K562 (cell line): ENCODE results near the gene BPI. TPM values are rescaled to one million over a fixed set of nuclear protein-coding genes. Genes with fewer than 3 reads are reported as not detected.

Experiments used
- ARNT ChIP-seq, 2 experiments: fragments of 450-650 bp; IDR thresholded peaks; 2 replicates each; pipeline ENCODE4 v1.6.1; 2016; ENCODE audit warnings: mild to moderate bottlenecking in 1 of 2
- BCOR ChIP-seq: fragments of 450-650 bp; IDR thresholded peaks from 2 replicates; pipeline ENCODE4 v1.6.1; 2016
- CBFA2T2 ChIP-seq: fragments of 450-650 bp; conservative IDR thresholded peaks from 2 replicates; pipeline ENCODE4 v1.6.1; 2017; ENCODE audit warnings: mild to moderate bottlenecking
- EP300 ChIP-seq: IDR thresholded peaks from 2 replicates; pipeline ENCODE4 v1.6.1; 2012; ENCODE audit warnings: low read length, improper control_type of control experiment
- ESRRA ChIP-seq: fragments of 450-650 bp; IDR thresholded peaks from 2 replicates; pipeline ENCODE4 v1.6.1; 2014; ENCODE audit warnings: low read depth, mild to moderate bottlenecking, moderate library complexity, borderline replicate concordance
- HES1 ChIP-seq: fragments of 450-650 bp; IDR thresholded peaks from 2 replicates; pipeline ENCODE4 v1.6.1; 2016; ENCODE audit warnings: low read depth, mild to moderate bottlenecking, moderate library complexity
- KAT8 ChIP-seq: fragments of 450-650 bp; IDR thresholded peaks from 2 replicates; pipeline ENCODE4 v1.6.1; 2016; ENCODE audit warnings: low read depth, mild to moderate bottlenecking
- KHSRP ChIP-seq: fragments of 450-650 bp; IDR thresholded peaks from 2 replicates; pipeline ENCODE4 v1.6.1; 2017
- MNT ChIP-seq, 2 experiments: fragments of 450-650 bp; conservative IDR thresholded peaks; 2 replicates each; pipeline ENCODE4 v1.6.1; 2017; ENCODE audit warnings: mild to moderate bottlenecking in 2 of 2, moderate library complexity in 2 of 2
- MTA2 ChIP-seq: fragments of 450-650 bp; IDR thresholded peaks from 2 replicates; pipeline ENCODE4 v1.6.1; 2016; ENCODE audit warnings: low read depth
- NCOR1 ChIP-seq: fragments of 450-650 bp; IDR thresholded peaks from 2 replicates; pipeline ENCODE4 v1.6.1; 2016; ENCODE audit warnings: mild to moderate bottlenecking, moderate library complexity
- PURB ChIP-seq: sonication (generic); formaldehyde crosslinking; IDR thresholded peaks from 2 replicates; pipeline ENCODE4 v1.9.0; 2021; ENCODE audit warnings: low read depth, mild to moderate bottlenecking, missing genetic modification reagents
- RBM25 ChIP-seq: fragments of 200-400 bp; formaldehyde crosslinking; IDR thresholded peaks from 2 replicates; pipeline ENCODE4 v1.6.1; 2018; ENCODE audit warnings: low read length, low read depth, moderate library complexity; ENCODE audit not compliant: severe bottlenecking
- SMAD4 ChIP-seq: fragments of 250-450 bp; sonication (Bioruptor Pico); conservative IDR thresholded peaks from 2 replicates; pipeline ENCODE4 v1.8.0; 2021; ENCODE audit warnings: inconsistent platforms, mild to moderate bottlenecking, moderate library complexity
- SMARCA4 ChIP-seq: fragments of 450-650 bp; IDR thresholded peaks from 2 replicates; pipeline ENCODE4 v1.6.1; 2016
- TBL1XR1 ChIP-seq, 2 experiments: IDR thresholded peaks; 2 replicates each; pipeline ENCODE4 v1.6.1; 2012; ENCODE audit warnings: improper control_type of control experiment in 2 of 2, low read length in 2 of 2, mild to moderate bottlenecking in 1 of 2
- TBP ChIP-seq: optimal IDR thresholded peaks from 2 replicates; pipeline ENCODE3; 2011; ENCODE audit warnings: low read depth, low read length, improper control_type of control experiment
- TCF3 ChIP-seq: sonication (generic); formaldehyde crosslinking; IDR thresholded peaks from 2 replicates; pipeline ENCODE4 v1.4.0; 2020; ENCODE audit warnings: mild to moderate bottlenecking, missing genetic modification reagents
- TRIM24 ChIP-seq, 2 experiments: fragments of 450-650 bp; IDR thresholded peaks; 2 replicates each; pipeline ENCODE4 v1.6.1; 2016
- U2AF1 ChIP-seq: fragments of 200-400 bp; formaldehyde crosslinking; optimal IDR thresholded peaks from 2 replicates; pipeline ENCODE3; 2017; ENCODE audit warnings: mild to moderate bottlenecking, low read depth, low read length, moderate library complexity
- USF2 ChIP-seq: sonication (generic); formaldehyde crosslinking; IDR thresholded peaks from 2 replicates; pipeline ENCODE4 v1.5.0; 2020; ENCODE audit warnings: missing genetic modification reagents
- ZNF12 ChIP-seq: sonication (generic); formaldehyde crosslinking; IDR thresholded peaks from 2 replicates; pipeline ENCODE4 v1.4.0; 2020; ENCODE audit warnings: mild to moderate bottlenecking, missing genetic modification reagents
- ZNF146 ChIP-seq: IDR thresholded peaks from one replicate; pipeline ENCODE4 v1.6.1; 2018; ENCODE audit warnings: missing compliant biosample characterization; ENCODE audit not compliant: unreplicated experiment
- ZNF449 ChIP-seq: fragments of 250-450 bp; sonication (Bioruptor Pico); IDR thresholded peaks from 2 replicates; pipeline ENCODE4 v1.8.0; 2022; ENCODE audit warnings: moderate library complexity, mild to moderate bottlenecking, inconsistent platforms
- ZSCAN32 ChIP-seq: fragments of 450-650 bp; formaldehyde crosslinking; IDR thresholded peaks from 2 replicates; pipeline ENCODE4 v1.4.0; 2020; ENCODE audit warnings: mild to moderate bottlenecking, moderate library complexity
- polyA plus RNA-seq, 8 experiments: library from polyadenylated mRNA; depleted of rRNA in 4 of 8; stranded (reverse) in 5 of 8; unstranded in 3 of 8; fragments of >200 nt; fragmentation: Nextera tagmentation in 2 of 8; fragmentation: Illumina TruSeq in 1 of 8; extraction: Ambion mirVana in 2 of 8; extraction: Trizol in 1 of 8; gene quantifications; 2 replicates each; pipeline versions ENCODE4 v1.2.1 to v1.2.3, GENCODE V29; 2011 to 2014; ENCODE audit warnings: inconsistent platforms in 1 of 8, missing spikeins in 1 of 8
- total RNA-seq, 7 experiments: library from RNA; depleted of rRNA in 6 of 7; stranded (reverse); fragments of >200 nt in 6 of 7; fragmentation: Illumina TruSeq in 2 of 7; extraction: Trizol in 2 of 7; gene quantifications; 2 replicates each; pipeline versions ENCODE4 v1.2.1 to v1.2.3, GENCODE V29; 2011 to 2021; ENCODE audit warnings: low replicate concordance in 1 of 7

The BPI gene
- total and polyA plus RNA-seq, 9 of the 15 experiments (the other 6 are each of a cell fraction or from before 2014, with no cell fraction given), result not detected

- TF ChIP-seq CBFA2T2 (peak; percentile 72), SMARCA4 (peak; percentile 38; the same call in 1 of the 2 replicates), USF2 (CRISPR knock-in tag) (no peak), EP300 (peak; percentile 86), SMAD4 (0 out of 2 replicates have a peak, but pooled peaks have one; percentile 25), ZSCAN32 (no peak), MTA2 (0 out of 2 replicates have a peak, but pooled peaks have one; percentile 19), ARNT (IDR thresholded peaks at IDR 0.05) (no peak), TBL1XR1 (IDR thresholded peaks at IDR 0.05; ENCODE audit: low read length in 2 of 2) (no peak), ESRRA (peak; percentile 48), NCOR1 (peak; percentile 48; the same call in 1 of the 2 replicates), KHSRP (no peak), ZNF449 (CRISPR knock-in tag) (no peak), ZNF146 (no peak), TCF3 (CRISPR knock-in tag) (peak; percentile 77), MNT (conservative IDR thresholded peaks at IDR 0.05) (0 out of 4 replicates have a peak, but pooled peaks of 1 of the 2 experiments have one; percentile 16), BCOR (0 out of 2 replicates have a peak, but pooled peaks have one; percentile 30), PURB (no peak), TBP (no peak), RBM25 (peak; percentile 48), U2AF1 (no peak), ZNF12 (CRISPR knock-in tag) (no peak), HES1 (no peak), TRIM24 (IDR thresholded peaks at IDR 0.05) (peak in 1 of 2 experiments; percentile 23; a peak in 1 of 4 replicates), KAT8 (no peak)
These were observed 38.9 kb downstream of the BPI start (continued) for GRCh38 chr20:38342713-38343310.
